Measurements from ENCODE around the gene SLC10A7.
A peak's percentile ranks its signal among the peaks of the same experiment; 100 is the strongest.

Gene SLC10A7, protein sequence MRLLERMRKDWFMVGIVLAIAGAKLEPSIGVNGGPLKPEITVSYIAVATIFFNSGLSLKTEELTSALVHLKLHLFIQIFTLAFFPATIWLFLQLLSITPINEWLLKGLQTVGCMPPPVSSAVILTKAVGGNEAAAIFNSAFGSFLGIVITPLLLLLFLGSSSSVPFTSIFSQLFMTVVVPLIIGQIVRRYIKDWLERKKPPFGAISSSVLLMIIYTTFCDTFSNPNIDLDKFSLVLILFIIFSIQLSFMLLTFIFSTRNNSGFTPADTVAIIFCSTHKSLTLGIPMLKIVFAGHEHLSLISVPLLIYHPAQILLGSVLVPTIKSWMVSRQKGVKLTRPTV

DNA sequence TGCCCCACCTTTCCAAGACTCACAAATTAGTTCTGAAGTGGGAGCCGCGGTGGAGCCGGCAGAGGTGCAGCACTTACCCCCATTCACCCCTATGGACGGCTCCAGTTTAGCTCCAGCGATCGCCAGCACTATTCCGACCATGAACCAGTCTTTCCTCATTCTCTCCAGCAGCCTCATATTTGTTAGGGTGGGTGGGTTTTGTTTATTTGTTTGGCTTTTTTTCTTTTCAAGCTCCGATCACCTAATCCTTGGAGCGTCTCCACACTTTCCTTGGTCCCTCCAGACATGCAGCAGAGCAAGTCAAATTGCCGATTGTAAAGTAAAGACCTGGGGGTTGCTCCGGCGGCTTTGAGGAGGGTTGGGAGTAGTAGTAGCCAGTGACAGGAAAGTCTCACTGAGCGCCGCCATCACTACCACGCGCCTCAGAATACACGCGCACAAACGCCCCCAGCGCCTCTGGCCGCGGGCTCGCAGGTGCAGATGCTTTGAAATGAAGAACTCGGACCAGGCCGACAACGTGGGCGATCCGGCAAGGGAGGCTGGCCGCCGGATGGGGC, at the start of gene SLC10A7:
TSS of gene SLC10A7 (minus strand) at position 400 of the 557 bp plus-strand sequence. CDS start at position 177, 223 bp downstream.
- peak; percentile 45 to 56 for DNase-seq (ENCODE audit: low read depth in 2 of 2)

DNA sequence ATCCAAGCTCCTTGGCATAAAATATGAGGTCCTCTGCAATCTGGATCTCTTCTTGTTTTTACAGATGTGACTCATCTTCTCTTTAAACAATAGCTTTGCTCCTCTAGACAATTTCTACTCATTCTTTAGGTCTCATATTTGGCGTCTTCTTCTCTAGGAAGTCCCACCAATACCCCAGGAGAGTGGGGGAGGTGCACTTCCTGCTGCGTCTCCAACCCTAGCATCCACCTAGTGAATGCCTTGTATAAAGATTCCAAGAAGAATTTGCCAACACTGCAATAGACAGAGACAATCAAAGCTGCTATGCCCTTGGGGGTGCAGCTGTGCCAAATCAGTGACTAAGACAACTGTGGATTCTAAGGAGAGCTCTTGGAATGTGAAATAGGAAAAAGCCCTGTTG, 45.7 kb upstream of the SLC10A7 start:
- DNase-seq (ENCODE audit: low read depth in 2 of 2), result no peak

DNA sequence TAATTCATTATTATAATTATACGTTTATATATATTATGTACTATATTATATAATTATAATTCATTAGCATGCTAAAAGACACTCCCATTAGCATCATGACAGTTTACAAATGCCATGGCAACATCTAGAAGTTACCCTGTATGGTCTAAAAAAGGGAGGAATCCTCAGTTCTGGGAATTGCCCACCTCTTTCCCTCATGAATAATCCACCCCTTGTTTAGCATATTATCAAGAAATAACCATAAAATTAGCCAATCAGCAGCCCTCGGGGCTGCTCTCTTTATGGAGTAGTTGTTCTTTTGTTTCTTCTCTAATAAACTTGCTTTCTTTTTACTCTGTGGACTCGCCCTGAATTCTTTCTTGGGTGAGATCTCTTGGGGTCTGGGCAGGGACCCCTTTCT, 42.8 kb upstream of the SLC10A7 start:
- no peak for DNase-seq (ENCODE audit: low read depth in 2 of 2)

DNA sequence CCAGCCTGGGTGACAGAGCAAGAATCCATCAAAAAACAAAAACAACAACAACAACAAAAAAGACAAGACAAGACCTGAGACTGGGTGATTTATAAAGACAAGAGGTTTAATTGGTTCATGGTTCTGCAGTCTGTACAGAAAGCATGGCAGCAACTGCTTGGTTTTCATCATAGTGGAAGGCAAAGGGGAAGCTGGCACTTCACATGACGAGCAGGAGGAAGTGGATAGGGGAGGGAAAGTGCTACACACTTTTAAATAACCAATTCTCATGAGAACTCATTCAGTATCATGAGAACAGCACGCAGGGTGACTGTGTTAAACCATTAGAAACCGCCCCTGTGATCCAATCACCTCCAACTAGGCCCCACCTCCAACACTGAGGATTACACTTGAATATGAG, 28.4 kb upstream of the SLC10A7 start:
- no peak for DNase-seq (ENCODE audit: low read depth in 2 of 2)

DNA sequence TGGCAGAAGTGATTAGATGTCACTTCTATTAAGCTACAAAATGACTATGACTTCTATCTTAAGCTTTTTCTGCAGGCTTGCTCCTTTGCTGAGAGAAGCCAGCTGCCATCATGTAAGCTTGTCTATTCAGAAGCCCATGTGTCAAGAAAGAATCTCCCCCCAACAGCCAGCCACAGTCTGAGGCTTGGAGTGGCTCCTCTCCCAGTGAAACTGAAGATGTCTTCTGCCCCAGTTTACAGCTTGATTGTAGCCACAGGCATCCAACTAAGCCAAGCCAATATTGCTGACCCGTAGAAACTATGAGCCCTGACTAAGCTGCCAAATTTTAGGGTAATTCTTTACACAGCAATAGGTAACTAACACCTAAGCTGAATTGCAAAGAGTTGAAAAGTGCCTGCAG, 26.7 kb upstream of the SLC10A7 start:
- no peak for DNase-seq (ENCODE audit: low read depth in 2 of 2)

DNA sequence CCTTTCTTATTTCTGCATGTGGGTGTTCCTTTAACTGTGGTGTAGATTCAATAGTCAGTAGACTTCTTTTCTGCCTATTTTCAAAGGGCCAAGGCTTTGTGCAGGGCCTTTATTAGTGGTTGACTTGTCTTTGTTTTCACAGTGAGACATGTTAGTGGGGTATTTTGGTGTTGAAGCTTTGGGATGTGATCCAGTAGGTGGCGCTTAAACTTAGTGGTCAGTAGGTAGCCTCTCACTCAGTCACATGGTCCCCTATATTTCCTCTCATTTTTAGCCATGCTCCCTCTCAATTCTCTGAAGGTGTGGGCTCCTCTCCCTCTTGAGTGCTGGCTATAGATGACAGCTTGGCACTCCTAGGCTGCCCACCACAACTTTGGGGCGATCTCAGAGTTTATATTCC, 23.4 kb upstream of the SLC10A7 start:
- DNase-seq (ENCODE audit: low read depth in 2 of 2), result no peak

DNA sequence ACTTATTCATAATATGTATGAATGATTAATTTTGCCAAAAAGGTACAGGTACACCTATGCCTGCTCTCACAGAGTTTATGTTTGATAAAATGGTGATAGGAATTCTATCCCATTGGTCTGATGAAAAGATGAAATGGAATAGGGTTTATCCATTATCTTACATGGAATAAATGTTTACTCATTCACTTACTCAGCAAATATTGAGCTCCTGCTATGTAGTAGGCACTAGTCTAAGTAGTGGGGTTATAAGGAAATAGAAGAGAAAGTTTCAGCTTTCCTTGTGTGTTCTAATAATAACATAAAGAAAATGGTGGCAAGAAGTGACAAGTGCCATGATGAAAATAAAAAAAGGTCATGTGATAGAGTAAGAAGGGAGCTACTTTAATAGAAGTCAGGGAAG, 12.4 kb upstream of the SLC10A7 start:
- DNase-seq (ENCODE audit: low read depth in 2 of 2), result no peak

DNA sequence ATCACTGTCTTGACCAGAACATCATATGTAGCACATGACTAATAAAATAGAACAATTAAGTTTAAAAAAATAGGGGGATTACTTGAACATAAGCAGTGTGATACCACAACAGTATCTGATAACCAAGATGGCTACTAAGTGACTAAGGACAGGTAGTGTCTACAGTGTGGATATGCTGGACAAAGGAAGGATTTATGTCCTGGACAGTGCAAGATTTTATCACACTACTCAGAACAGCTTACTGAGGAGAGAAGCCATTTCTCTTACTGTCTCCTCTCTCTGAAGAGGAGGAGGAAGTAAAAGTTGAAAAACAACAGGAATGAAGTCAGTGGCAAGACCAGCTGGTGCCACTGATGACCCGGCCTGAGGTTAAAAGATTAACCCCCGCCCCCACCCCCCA, 4.0 kb upstream of the SLC10A7 start:
- DNase-seq (ENCODE audit: low read depth in 2 of 2), result no peak

DNA sequence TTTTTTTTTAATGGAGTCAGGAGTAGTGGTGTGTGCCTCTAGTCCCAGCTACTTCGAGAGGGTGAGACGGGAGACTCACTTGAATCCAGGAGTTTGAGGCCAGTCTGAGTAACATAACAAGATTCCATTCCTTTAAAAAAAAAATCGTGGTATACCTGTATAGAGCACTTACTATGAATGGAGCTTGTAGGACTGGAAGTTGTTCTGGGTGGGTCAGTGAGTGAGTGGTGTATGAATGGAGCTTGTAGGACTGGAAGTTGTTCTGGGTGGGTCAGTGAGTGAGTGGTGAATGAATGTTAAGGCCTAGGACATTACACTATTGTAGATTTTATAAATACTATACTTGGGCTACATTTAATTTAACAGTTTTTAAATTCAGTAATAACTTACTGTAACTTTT, 2.9 kb upstream of the SLC10A7 start:
- no peak for DNase-seq (ENCODE audit: low read depth in 2 of 2)

DNA sequence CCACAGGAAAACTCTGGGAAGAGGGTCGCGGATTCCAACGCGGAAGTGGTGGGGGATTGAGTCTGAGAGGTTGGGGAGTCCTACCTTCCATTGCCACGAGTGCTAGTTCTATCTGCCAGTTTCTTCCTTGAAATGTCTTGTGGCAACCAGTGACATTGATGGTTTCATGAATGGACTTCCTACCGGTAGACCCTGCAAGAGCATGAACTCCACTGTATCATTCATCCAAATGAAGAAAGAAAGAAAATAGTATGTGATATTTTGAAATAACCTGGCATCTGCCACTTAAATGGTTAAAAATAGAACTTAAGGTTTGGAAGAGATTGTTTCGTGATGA, 1.1 kb upstream of the SLC10A7 start:
- no peak for DNase-seq (ENCODE audit: low read depth in 2 of 2)

DNA sequence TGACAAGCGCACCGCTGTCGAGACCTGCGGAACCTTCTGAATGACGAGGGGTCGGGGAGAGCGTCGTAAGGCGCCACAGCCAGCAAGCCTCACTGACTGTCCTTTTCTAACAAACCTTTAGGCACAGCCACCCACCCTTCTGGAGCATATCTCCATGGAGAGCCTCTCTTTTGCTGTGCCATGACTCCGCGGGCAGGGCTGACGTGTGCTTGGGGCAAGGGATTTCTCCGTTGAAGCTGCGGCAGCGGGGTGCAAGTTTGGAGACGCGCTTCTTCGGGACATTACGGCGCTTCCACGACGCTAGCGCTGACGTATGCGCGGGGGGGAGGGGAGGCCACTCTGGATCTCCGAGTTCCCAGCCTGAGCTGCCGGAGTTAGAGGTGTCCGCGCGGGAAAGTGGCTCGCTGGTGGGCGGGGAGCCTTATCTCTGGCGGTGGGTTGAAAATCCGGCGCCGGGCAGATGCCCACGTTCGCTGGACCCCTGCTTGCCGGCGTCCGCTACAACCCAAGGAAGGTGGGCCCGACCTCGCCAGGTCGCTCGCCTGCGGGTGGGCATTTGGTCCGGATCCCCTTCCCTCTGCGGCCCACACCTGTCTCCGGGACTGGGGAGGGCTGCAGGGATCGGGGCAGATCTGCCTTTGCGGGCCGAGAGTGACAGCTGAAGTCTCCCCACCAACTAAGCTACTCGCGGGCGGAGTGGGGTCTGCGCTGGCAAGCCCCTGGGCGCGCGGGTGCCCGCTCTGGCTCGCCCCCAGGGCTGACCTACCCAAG, 543 bp upstream of the SLC10A7 start:
- peak; percentile 72 to 86 for DNase-seq (ENCODE audit: low read depth in 2 of 2)

DNA sequence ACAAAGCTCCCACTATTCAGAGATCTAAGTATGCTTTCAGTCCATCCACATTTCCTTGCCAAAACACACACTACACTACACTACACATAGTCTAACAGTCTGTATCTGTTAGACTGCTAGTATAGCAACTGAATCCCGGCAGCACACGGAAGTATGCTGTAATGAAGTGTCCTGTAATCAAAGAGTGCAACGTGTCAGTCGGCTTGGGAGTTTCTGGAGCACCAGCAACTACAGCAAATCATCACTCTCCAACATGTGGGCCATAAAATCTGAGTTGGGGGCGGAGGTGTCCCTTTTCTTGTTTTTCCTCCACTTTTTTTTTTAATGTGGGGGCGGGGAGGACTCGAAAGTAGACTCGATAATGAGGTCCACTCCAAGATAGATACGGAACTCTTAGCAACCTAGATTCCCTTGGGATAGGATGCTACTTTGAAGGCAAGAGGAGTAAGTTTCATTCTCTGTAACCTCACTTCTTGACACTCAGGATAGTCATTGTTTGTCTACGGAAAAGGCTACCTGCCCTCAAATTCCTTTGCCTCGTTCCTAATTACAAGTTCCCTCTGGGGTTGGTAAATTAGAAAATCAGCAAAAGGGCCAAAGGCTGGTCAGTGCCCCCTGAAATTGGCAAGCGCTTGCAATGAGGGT, 722 bp downstream of the SLC10A7 start:
- DNase-seq (ENCODE audit: low read depth in 2 of 2), result peak in 1 of 2 donors; percentile 4

DNA sequence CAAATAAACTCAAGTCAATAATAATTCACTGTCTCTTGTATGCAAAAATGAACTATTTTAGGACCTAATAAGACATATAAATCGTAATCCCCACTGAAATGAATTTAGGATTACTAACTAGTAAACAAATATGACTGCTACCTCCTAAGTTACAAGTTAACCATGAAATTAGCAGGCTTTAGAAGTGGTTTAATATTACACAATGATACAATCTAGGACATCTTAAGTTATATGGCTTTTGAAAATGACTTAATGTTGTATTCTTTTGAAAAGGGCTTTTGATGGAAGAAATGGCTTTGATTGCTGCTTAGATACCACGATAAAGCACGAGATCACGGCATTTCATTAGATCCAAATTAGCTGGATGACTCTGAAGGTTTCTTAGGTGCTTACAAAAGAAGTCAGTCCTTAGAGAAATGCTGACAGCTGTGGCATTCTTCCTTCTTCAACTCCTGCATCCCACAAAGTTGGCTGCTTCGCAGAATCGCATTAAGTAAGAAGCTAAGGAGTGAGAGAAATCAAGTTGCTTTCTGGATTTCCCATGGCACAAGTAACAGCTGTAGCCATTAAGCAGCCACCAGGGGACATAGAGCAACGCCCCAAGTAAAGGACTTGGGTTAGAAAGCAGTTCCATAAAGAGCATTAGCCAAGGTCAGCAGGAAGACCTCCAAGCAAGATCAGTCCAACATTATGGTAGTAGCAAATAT, 6.9 kb downstream of the SLC10A7 start:
- DNase-seq (ENCODE audit: low read depth in 2 of 2), result no peak

DNA sequence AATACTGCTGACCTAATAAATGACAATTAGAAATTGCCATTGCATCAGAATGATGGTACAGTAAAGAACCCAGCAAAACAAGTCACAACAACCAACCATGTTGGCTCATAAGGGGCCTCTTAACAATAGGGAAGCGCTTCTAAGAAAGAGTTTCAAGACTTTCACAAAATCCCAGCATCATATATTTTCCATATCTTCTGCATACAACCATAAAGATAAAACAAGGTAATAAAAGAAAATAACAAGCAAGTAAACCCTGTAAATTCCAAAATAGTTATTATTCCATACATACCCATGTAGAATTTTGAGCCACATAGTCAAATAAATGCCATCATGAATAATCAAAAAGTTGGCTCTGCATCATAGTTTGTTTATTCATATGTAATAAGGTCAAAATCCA, 8.2 kb downstream of the SLC10A7 start:
- DNase-seq (ENCODE audit: low read depth in 2 of 2), result no peak

DNA sequence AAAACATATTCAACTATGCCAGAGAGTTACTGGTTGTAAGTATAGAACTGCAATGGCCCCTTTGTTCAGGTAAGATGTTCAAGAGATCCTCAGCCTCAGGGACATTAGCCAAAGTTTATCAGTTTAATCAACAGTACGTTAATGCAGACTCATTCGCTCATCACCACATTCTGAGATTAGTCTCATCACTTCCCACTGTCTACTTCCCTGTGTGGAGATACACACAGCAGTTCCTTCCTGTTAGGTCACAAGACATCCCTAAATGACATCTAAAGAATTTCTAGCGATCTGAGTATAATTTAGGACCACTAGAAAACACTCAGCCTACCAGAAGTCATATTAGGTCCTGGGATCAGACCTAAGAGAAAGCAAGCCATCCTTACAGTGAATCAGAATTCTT, 10.4 kb downstream of the SLC10A7 start:
- no peak for DNase-seq (ENCODE audit: low read depth in 2 of 2)

DNA sequence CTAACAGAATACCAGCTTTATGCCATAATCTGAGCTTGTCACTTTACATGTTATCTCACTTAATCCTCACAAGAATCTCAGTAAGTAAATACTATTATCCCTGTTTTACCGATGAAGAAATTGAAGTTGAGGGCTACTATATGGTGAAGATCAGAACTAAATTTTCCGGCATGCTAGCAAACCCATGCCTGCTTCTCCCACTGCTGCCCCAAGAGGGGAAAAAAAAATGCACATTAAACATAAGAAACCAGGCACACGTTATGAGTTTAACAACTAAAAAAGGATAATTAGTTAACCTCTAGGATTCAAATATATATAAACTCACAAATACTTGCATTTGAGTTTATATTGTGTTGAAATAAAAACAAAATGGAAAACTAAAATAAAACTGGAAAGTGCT, 10.8 kb downstream of the SLC10A7 start:
- no peak for DNase-seq (ENCODE audit: low read depth in 2 of 2)

DNA sequence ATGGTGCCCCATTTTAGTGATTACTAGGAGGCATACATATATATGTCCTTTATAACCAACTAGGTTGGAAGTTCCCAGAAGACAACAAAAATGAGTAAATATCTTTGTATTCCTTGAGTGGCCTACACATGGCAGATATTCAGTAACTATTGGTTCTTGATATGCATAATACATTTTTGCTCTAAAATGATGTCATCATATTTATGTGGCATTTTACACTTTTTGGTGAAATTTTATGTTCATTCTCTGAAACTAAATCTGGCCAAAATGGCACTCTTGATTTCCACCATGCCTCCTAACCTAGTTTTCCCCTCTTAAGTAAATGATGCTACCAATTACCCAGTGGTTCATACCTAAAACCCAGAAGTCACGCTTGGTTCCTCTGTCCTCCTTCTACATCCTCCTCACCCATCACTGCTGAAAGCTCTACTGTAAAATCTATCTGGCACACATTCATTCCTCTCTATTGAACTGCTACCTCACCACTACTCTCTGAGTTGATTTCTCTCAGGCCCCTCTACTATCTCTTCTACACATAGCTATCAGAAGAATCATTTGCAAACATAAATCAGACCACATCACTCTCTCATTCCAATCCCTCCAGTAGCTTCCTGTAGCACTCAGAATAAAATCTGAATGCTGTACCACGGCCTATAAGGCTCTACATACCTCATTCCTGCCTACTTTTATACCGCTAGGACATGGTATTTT, 13.4 kb downstream of the SLC10A7 start:
- no peak for DNase-seq (ENCODE audit: low read depth in 2 of 2)

DNA sequence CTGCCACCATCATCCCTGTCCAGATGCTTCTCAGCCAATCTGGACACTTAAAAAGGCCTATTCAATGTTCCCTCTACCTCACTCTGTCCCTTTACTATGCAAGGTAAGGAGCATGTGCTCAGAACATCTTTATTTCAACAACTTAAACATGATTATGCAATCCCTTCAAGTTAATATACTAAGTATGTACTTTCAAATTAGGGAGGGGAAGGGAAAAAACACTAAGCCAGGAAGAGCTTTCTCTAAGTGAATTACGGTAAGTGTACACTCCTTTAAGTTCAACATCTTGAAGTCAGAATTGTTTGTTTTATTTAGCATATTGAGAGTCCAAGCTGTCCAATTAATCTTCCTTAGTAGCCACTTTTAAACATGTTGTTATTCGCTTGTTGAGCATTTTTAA, 14.1 kb downstream of the SLC10A7 start:
- no peak for DNase-seq (ENCODE audit: low read depth in 2 of 2)

DNA sequence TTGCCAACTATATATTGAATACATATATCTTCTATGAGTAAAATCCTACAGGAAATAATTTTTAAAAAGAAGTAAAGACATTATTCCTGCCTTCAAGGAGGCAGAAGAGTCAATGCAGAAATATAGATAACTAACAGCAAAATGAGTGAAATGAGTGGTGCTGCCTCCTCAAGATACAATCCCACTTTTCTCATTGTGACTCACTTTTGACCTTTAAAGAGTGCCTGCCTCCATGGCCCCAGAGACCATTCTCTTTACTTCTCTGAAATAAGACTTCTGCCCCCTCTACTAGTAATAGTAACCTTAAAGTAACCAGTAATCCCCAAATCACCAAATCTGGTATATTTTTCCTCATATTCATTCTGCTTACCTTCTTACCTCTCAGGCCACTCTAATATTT, 15.5 kb downstream of the SLC10A7 start:
- no peak for DNase-seq (ENCODE audit: low read depth in 2 of 2)

DNA sequence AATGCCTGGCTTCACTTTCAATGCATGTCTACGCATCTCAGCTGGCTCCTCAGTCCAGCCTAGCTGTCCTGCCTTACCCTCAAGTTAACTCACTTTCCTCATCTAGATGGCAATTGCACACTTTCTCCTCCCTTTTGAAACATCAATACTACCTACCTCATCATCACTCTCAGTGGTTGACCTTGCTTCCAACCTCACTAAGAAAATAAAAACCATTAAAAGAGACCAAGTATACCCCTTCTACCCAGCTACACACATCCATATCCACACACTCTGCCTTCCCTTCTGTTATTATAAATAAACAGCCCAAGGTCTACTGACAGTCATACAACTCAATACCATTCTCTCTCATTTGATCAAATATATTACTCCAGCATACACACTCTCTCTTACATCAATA, 21.5 kb downstream of the SLC10A7 start:
- DNase-seq (ENCODE audit: low read depth in 2 of 2), result no peak

DNA sequence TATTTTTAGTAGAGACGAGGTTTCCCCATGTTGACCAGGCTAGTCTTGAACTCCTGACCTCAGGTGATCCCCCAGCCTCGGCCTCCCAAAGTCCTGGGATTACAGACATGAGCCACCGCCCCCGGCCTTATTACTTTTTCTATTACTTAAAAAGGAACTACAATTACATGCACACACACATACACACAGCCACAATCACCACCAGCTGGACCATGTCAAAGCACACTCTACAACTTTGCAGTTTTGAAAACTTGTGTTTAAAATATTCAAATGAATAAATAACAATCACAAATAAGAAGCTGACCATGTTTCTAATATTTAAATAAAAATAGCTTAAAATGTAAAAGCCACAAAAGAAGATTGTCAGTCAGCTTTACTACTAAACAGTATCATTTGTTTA, 23.4 kb downstream of the SLC10A7 start:
- DNase-seq (ENCODE audit: low read depth in 2 of 2), result no peak

Measured in stimulated activated CD4-positive, alpha-beta T cell treated with anti-CD3 and anti-CD28 coated beads, Interleukin-1b, Interleukin-23, amount 100 ng/mL, for 4 hours (primary cell).